ENCODE results near the gene CHD3.

DNA sequence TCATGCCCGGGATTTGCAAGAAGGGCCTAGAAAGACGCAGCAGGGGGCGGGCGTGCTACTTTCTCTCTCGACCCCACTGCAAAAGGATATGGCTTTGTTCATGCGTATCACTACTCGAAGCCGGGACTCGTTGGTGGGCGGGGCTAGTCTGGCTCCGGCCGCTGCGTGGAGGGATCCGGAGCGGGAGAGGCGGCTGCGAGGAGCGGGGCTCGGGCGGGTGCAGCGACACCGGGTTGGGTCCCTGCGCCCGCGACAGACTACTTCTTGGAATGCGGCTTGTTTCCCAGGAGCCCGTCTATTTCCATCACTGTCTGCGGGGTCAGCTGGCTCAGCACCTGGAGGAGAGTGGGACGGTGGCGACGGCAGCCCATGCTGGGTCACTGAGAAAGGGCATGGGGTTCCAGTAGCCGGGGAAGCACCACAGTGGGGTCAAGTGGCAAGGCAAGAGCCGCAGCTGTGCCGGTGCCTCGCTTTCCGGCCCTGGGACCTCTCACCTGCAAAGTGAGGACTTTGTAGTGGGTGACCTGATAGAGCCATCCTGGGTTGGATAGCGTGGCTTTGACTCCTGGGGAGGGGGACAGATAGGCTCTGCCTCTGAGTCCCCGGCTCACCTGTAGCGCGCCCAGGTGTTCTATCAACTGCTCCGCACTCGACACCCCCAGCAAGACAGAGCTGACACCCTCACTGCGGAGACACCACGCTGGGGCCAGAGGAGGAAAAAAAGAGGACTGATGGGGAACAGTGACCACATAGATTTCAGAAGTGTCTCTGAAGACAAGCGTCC is 34.4 kb downstream of the CHD3 start:
- TF ChIP-seq, protein P1, sequence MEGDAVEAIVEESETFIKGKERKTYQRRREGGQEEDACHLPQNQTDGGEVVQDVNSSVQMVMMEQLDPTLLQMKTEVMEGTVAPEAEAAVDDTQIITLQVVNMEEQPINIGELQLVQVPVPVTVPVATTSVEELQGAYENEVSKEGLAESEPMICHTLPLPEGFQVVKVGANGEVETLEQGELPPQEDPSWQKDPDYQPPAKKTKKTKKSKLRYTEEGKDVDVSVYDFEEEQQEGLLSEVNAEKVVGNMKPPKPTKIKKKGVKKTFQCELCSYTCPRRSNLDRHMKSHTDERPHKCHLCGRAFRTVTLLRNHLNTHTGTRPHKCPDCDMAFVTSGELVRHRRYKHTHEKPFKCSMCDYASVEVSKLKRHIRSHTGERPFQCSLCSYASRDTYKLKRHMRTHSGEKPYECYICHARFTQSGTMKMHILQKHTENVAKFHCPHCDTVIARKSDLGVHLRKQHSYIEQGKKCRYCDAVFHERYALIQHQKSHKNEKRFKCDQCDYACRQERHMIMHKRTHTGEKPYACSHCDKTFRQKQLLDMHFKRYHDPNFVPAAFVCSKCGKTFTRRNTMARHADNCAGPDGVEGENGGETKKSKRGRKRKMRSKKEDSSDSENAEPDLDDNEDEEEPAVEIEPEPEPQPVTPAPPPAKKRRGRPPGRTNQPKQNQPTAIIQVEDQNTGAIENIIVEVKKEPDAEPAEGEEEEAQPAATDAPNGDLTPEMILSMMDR (IDR thresholded peaks at IDR 0.05): no peak
- TF ChIP-seq POLR2A (IDR thresholded peaks at IDR 0.05): peak; percentile 49 to 70
